Stimulated activated CD4-positive, alpha-beta T cell treated with anti-CD3 and anti-CD28 coated beads, Interleukin-1b, Interleukin-23, amount 100 ng/mL, for 1 hour (primary cell): ENCODE results near the gene SLC4A4.

Source experiments
- DNase-seq, 2 donors: peaks; one replicate each; pipeline ENCODE4 v3.0.0-alpha.2; 2020; ENCODE audit warnings: low read depth in 2 of 2

Gene SLC4A4

DNA sequence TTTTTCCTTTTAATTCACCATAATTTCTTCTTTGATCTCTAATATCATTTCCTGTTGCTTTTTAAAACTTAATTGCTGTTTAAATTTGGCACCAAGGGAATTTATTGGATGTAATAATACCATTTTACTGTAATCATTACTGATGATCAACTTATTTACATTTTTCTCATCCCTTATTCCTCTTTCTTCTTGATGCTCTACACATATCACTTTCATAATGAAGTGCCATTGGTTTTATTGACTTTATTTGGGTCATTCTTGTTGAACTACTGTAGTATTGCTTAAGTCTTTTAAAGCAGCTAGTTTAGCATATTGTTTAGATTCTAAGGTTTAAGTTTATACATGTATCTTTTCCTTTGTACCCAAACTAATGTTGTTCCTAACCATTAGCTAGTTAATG lies 130.7 kb downstream of the SLC4A4 start:
- DNase-seq = no peak

DNA sequence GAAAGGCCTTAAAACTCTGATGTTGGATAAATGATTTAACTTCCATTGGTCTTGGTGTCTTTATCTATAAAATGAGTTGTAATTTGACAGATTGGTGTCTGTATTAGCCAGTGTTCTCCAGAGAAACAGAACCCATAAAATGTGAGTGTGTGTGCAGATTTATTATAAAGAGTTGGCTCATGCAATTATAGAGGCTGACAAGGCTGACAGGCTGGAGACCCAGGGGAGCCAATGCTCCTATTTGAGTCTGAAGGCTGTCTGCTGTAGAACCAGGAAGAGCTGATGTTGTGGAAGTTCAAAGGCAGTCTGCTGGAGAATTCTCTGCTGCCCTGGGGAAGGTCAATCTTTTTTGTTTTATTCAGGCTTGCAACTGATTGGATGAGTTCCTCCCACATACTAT lies 131.7 kb downstream of the SLC4A4 start:
- no peak for DNase-seq

GRCh38 chr4:71472946-71473345 lies 134.1 kb downstream of the SLC4A4 start:
- DNase-seq = no peak

- no peak for DNase-seq
Observed at GRCh38 chr4:71473541-71474240, 134.9 kb downstream of the SLC4A4 start.

DNA sequence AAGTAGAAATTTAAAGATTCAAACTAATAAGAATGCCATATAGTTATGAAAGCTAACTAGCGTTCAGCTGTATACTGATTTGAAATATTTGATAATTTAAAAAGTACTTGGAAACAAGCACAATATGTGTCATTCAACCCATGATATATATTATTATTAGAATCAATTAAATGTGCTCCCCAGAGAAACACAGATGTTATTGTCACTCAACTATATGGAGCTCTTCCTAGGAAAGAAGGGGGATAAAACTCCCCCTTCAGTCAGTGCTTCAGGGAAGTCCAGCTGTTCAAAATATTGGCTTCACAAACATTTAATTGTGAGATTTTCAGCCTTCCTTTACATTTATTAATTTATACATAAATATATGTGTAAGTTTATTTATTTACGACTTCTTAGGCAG lies 135.9 kb downstream of the SLC4A4 start:
- no peak for DNase-seq

DNA sequence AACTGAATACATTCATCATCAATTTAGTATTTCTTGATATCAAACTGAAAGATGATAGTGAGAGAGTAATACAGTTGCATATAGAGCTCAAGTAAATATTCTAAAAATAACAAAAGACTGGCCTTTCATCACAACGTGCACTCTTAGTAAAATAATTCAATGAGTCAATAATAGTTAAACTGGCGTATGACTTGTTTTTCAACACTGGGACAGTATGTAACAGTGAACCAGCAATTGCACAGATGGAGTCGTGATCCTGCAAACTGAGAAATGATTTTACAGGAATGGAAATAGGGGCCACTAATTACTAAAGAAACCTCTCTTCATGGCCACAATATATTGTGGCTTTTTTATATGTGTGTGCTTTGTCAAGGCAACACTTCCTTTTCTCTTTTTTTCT lies 137.4 kb downstream of the SLC4A4 start:
- no peak for DNase-seq

- no peak for DNase-seq
Observed at GRCh38 chr4:71486550-71487343, 147.9 kb downstream of the SLC4A4 start.

GRCh38 chr4:71487344-71487920 lies 148.6 kb downstream of the SLC4A4 start:
- DNase-seq = no peak

GRCh38 chr4:71494539-71494938 lies 155.7 kb downstream of the SLC4A4 start:
- DNase-seq = no peak

DNA sequence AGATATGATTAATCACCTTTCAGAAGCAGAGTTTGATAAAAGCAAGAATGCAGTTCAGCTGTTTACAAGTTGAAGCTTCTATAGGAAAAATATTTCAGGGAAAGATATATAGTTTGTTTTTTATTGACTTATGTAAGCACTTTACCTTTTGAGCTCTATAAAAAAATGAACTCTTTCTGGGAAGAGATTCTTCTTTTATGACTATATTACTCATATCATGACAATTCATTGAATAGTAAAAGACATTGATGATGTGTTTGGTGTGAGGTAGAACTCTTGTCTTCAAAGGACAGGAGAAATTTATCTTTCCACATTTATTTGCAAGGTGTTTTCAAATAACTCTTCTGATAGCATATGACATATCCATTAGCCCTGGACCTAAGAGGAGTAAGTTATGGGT lies 156.6 kb downstream of the SLC4A4 start:
- no peak for DNase-seq

- no peak for DNase-seq
Observed at GRCh38 chr4:71497078-71497477, 158.3 kb downstream of the SLC4A4 start.

GRCh38 chr4:71498002-71498401 lies 159.2 kb downstream of the SLC4A4 start:
- DNase-seq = no peak

GRCh38 chr4:71498625-71499024 lies 159.8 kb downstream of the SLC4A4 start:
- DNase-seq = no peak

GRCh38 chr4:71501992-71502391 lies 163.2 kb downstream of the SLC4A4 start:
- no peak for DNase-seq

GRCh38 chr4:71518283-71518989 lies 179.6 kb downstream of the SLC4A4 start:
- no peak for DNase-seq

DNA sequence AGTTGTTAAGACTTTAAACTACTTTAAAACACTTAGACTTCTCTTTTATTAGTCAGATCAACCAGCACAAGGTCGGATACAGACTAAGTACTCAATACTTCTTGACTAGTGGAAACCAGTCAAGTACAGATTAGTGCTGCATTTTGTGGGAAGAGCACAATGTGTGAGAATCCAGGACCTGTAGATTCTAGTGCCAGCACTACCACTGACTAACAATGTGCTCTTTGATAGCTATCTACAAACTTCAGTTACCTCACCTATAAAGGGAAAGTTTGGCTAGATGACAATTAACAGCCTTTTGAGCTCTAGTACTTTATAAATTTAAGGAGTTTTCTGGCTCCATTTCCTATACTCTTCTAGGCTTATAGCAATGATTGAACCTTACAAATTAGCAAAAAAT lies 181.5 kb downstream of the SLC4A4 start:
- no peak for DNase-seq

GRCh38 chr4:71520850-71521249 lies 182.0 kb downstream of the SLC4A4 start:
- no peak for DNase-seq

DNA sequence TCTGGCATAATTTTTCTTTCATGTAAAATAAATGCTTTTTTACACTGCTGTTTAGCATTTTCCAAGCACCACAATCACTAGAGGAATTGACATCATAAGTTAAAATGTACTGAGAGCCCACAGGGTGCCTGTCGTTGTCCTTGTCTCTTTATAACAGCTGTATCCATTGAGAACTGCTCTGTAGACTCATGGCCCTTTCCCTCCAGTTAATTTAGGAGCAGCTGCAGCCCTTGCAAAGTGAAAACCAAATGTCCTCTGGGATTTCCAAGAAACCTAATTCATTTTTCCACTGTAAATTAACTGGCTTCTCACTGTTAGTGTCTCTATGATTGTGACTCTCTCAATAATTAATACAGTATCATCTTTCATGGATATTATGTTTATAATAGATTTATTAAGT lies 185.9 kb downstream of the SLC4A4 start:
- DNase-seq = no peak

DNA sequence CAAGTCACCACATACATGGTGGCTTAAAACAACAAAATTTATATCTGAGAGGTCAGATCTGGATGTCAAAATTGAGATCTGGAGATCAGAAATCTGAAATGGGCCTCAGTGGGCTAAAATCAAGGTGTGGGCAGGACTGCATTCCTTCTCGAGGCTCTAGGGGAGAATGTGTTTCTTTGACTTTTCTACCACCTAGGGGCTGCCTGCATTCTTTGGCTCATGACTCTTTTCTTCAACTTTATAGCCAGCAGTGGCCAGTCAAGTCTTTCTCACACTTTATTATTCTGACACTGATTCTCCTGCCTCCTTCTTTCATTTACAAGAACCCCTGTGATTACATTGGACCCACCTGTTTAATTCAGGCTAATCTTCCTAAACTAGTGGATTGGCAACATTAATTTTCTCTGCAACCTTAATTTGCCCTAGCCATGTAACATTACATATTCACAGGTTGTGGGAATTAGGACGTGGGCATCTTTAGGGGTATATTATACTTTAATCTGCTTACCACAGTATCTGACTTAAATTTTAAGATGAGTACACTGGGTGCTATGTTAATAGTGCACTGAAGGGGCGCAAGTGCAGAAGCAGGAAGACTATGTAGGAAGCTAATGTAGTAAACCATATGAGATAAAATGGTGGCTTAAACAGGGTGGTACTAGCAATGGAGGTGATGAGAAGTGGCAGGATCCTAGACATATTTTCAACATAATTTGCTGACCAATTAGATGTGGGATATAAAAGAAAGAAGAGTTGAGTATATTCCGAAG lies 188.0 kb downstream of the SLC4A4 start:
- no peak for DNase-seq

DNA sequence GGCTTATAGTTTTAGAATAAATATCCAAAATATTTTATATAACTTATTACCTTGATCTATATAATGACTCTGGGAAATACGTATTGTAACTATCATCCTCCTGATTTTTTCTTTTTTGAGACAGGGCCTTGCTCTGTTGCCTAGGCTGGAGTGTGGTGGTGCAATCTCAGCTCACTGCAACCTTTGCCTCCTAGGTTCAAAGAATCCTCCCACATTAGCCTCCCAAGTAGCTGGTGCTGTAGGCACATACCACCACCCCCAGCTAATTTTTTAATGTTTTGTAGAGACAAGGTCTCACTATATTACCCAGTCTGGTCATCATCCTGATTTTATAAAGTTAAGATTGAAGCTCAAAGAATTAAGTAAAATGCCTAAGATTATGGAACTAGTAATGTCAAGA lies 193.6 kb downstream of the SLC4A4 start:
- no peak for DNase-seq

GRCh38 chr4:71533121-71533520 lies 194.3 kb downstream of the SLC4A4 start:
- DNase-seq = no peak
